Measurements from ENCODE around the gene CELSR2.

The CELSR2 gene

DNA sequence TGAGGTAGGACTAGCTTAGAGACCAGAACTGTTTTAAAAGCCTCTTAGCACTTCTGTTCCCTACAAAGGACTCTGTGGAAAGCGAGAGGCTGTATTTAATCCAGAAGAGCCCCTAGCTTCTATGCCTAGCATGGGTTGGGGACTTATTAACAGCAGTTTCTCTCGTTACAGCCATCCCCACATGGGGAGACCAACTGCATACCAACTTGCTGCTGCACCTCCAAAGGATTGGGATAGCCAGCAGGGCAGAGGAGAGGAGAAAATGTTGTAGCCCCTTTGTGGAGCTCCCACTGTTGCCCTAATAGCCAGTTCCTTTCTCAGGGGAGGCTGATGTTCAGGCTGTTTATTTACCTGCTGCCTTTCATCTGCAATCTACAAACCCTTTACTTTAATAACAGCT is 11.0 kb upstream of the CELSR2 start:
- Mint-ChIP-seq H3K27me3 (ENCODE audit: low read depth) (peaks cover 7% of the 10 kb centered on the region), H3K9me3 (no peaks in the 10 kb centered on the region), H3K27ac (peak overlapping the region in 2 of 3 experiments; percentile 24 to 47), H3K36me3 (ENCODE audit: low read depth) (peaks cover 43% of the 10 kb centered on the region), H3K4me3 (no peak overlapping the region), H3K4me1 (peaks cover 26% of the 10 kb centered on the region)
- TF ChIP-seq, protein P1, sequence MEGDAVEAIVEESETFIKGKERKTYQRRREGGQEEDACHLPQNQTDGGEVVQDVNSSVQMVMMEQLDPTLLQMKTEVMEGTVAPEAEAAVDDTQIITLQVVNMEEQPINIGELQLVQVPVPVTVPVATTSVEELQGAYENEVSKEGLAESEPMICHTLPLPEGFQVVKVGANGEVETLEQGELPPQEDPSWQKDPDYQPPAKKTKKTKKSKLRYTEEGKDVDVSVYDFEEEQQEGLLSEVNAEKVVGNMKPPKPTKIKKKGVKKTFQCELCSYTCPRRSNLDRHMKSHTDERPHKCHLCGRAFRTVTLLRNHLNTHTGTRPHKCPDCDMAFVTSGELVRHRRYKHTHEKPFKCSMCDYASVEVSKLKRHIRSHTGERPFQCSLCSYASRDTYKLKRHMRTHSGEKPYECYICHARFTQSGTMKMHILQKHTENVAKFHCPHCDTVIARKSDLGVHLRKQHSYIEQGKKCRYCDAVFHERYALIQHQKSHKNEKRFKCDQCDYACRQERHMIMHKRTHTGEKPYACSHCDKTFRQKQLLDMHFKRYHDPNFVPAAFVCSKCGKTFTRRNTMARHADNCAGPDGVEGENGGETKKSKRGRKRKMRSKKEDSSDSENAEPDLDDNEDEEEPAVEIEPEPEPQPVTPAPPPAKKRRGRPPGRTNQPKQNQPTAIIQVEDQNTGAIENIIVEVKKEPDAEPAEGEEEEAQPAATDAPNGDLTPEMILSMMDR (IDR thresholded peaks at IDR 0.05; ENCODE audit: unreplicated experiment in 3 of 3): no peak

DNA sequence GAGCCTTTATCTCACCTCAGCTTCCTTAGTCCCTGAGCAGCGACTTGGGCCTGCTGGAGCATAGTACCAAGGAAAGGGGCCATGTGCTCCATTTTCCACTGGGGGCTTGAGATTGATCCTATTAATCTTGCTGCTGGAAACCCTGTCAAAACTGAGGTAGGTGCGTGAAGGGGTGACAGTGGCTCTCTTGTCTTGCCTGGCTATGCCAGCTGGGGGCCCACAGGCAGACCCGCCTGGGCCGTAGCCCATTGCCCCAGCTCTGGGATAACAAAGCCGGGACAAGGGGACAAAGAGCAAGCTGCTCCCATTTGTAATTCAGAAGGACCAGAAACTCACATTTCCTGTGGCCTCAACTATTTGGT is 10.3 kb upstream of the CELSR2 start:
- Mint-ChIP-seq H3K4me1 (peaks cover 26% of the 10 kb centered on the region), H3K27me3 (ENCODE audit: low read depth) (peaks cover 8% of the 10 kb centered on the region)

DNA sequence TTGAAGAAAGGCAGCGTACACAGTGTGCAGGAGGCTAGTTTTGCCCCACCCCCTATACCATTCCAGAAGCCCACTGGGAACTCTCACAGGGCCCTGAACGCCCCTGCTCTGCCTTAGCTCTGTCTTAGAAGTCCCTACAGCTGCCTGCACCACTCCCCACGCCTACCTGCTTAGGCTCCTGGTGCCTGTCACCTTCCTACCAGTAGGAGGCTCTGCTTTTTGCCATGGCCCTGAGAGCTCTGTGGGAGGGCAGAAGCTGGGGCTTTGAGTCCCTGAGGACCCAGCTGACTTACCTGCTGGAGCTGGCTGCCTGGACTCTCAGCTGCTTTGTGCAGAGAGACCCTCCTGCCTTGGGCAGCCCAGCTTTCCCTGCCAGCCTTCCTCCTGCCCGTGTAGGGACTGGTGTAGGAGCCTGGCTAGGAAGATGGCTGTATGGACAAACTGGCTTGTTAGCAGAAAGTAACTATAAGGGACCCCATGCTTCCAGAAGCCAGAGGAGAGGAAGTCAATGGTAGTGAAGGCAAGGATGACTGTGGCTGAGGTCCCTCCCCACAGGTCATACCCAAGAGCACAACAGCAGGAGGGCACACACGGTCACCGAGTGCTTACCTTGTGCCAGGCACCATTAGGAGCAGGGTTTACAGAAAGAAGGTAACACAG is 9.8 kb upstream of the CELSR2 start:
- no peaks in the 10 kb centered on the region for H3K9me3 Mint-ChIP-seq
- peaks cover 39% of the 10 kb centered on the region for H3K36me3 Mint-ChIP-seq (ENCODE audit: low read depth)
- peak overlapping the region in 1 of 3 experiments; percentile 47 for H3K27ac Mint-ChIP-seq
- H3K4me3 Mint-ChIP-seq: no peak overlapping the region
- peaks cover 8% of the 10 kb centered on the region for H3K27me3 Mint-ChIP-seq (ENCODE audit: low read depth)
- TF ChIP-seq, protein P1 (IDR thresholded peaks at IDR 0.05; ENCODE audit: unreplicated experiment in 3 of 3): peak; percentile 48 to 57 (median 48)
- H3K4me1 Mint-ChIP-seq: peaks cover 32% of the 10 kb centered on the region

More for the DNA sequence above, 10.3 kb upstream of the CELSR2 start:
- TF ChIP-seq, protein P1 (IDR thresholded peaks at IDR 0.05; ENCODE audit: unreplicated experiment in 3 of 3): no peak
- H3K9me3 Mint-ChIP-seq: no peaks in the 10 kb centered on the region
- H3K36me3 Mint-ChIP-seq (ENCODE audit: low read depth): peaks cover 43% of the 10 kb centered on the region
- no peak overlapping the region for H3K4me3 Mint-ChIP-seq
- peak overlapping the region in 2 of 3 experiments; percentile 24 to 47 for H3K27ac Mint-ChIP-seq

DNA sequence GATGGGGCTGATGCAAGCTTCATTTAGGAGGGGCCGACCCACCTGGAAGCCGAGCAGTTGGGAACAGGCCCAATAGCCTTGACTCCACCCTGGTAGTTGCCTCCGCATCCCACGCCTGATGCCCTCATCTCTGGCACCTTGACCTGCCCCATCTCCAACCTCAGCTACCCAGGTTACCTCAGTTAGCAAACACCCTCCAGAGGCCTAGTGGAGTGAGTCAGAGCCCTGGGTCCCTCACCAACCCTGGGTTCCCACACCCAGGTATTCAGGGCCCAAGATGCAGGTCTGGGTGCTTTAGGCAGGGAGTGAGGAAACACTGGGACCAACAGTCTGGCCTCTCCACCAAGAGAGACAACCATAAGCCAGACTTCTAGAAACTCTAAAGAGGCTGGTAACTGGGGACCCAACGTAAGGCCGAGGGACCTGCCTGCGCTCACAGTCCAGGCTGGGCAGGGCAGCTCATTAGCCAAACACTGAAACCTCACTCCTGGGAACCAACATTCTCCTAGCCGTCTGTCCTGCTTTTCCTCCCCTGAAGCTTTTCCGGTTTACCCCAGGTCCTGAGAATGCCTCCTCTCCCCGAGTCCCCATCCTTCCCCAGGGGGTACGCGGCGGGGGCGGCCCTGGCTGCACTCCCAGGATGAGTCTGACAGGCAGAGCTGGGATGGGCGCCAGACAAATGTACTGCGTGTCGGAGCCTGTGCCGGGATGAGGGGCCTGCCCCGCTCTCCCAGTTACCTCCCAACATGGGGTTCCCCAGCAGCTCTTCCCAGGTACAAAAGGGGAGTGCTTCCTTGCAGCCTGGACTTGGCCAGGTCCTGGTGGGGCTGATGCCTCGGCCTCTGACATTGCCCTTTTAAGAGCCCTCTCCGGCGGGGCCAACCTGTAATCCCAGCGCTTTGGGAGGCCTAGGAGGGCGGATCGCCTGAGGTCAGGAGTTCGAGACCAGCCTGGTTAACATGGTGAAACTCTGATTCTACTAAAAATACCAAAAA is 8.9 kb upstream of the CELSR2 start:
- TF ChIP-seq, protein P1 (IDR thresholded peaks at IDR 0.05; ENCODE audit: unreplicated experiment in 3 of 3): no peak
- peaks cover 36% of the 10 kb centered on the region for H3K4me1 Mint-ChIP-seq
- no peaks in the 10 kb centered on the region for H3K9me3 Mint-ChIP-seq
- no peak overlapping the region for H3K4me3 Mint-ChIP-seq
- peaks cover 8% of the 10 kb centered on the region for H3K27me3 Mint-ChIP-seq (ENCODE audit: low read depth)
- peaks cover 31% of the 10 kb centered on the region for H3K36me3 Mint-ChIP-seq (ENCODE audit: low read depth)
- peak overlapping the region in 2 of 3 experiments; percentile 47 to 56 for H3K27ac Mint-ChIP-seq

- TF ChIP-seq, protein P1 (IDR thresholded peaks at IDR 0.05; ENCODE audit: unreplicated experiment in 3 of 3): no peak
- H3K4me1 Mint-ChIP-seq: peaks cover 36% of the 10 kb centered on the region
- no peaks in the 10 kb centered on the region for H3K9me3 Mint-ChIP-seq
- peaks cover 22% of the 10 kb centered on the region for H3K36me3 Mint-ChIP-seq (ENCODE audit: low read depth)
- H3K27me3 Mint-ChIP-seq (ENCODE audit: low read depth): peaks cover 8% of the 10 kb centered on the region
- H3K4me3 Mint-ChIP-seq: no peak overlapping the region
- peak overlapping the region in 1 of 3 experiments; percentile 39 for H3K27ac Mint-ChIP-seq
These were observed 8.0 kb upstream of the CELSR2 start for GRCh38 chr1:109241344-109241743.
